ENCODE measurements around the gene SPARCL1. TPM values are rescaled to one million over a fixed set of nuclear protein-coding genes. Genes with fewer than 3 reads are reported as not detected.
"Not testable (repeated sequence)": the region's sequence is repeated elsewhere in the genome, so short reads cannot be mapped to it uniquely, and the experiment has no call there.

Gene SPARCL1
- not detected in 2 replicates for total RNA-seq

GRCh38 chr4:87529187-87529586 is at the start of gene SPARCL1:
Gene SPARCL1 (minus strand): TSS chr4:87529376. CDS start chr4:87499574, 29,802 bp downstream.
- TF ChIP-seq CTCF (conservative IDR thresholded peaks at IDR 0.05; ENCODE audit: low read depth, low read length) = no peak
- no peak for DNase-seq (ENCODE audit: low read depth)
- no peak within 1 kb of the TSS for H3K4me3 ChIP-seq (ENCODE audit: low read depth, low read length)

- TF ChIP-seq CTCF (conservative IDR thresholded peaks at IDR 0.05; ENCODE audit: low read depth, low read length) = no peak
- DNase-seq (ENCODE audit: low read depth) = no peak
Measured at GRCh38 chr4:87575983-87576382, 46.8 kb upstream of the SPARCL1 start.

GRCh38 chr4:87575408-87575807 is 46.2 kb upstream of the SPARCL1 start:
- no peak for TF ChIP-seq CTCF (conservative IDR thresholded peaks at IDR 0.05; ENCODE audit: low read depth, low read length)

More at GRCh38 chr4:87575983-87576382, 46.8 kb upstream of the SPARCL1 start:
- H3K4me3 ChIP-seq (ENCODE audit: low read depth, low read length) = no peak overlapping the region

GRCh38 chr4:87574996-87575395 is 45.8 kb upstream of the SPARCL1 start:
- no peak overlapping the region for H3K4me3 ChIP-seq (ENCODE audit: low read depth, low read length)
- no peak for TF ChIP-seq CTCF (conservative IDR thresholded peaks at IDR 0.05; ENCODE audit: low read depth, low read length)
- DNase-seq (ENCODE audit: low read depth) = no peak

More at GRCh38 chr4:87575408-87575807, 46.2 kb upstream of the SPARCL1 start:
- no peak for DNase-seq (ENCODE audit: low read depth)
- H3K4me3 ChIP-seq (ENCODE audit: low read depth, low read length) = no peak overlapping the region

- not testable (repeated sequence) for DNase-seq (ENCODE audit: low read depth); H3K4me3 ChIP-seq (ENCODE audit: low read depth, low read length)
Measured at GRCh38 chr4:87574376-87574775, 45.2 kb upstream of the SPARCL1 start.

GRCh38 chr4:87570290-87570805 is 41.2 kb upstream of the SPARCL1 start:
- no peak for TF ChIP-seq CTCF (conservative IDR thresholded peaks at IDR 0.05; ENCODE audit: low read depth, low read length)
- H3K4me3 ChIP-seq (ENCODE audit: low read depth, low read length) = no peak overlapping the region
- DNase-seq (ENCODE audit: low read depth) = no peak

GRCh38 chr4:87567191-87567590 is 38.0 kb upstream of the SPARCL1 start:
- no peak for DNase-seq (ENCODE audit: low read depth)
- no peak overlapping the region for H3K4me3 ChIP-seq (ENCODE audit: low read depth, low read length)
- TF ChIP-seq CTCF (conservative IDR thresholded peaks at IDR 0.05; ENCODE audit: low read depth, low read length) = no peak
